Vagina (tissue), 2 donors: ENCODE measurements around the gene SEPTIN8.

Source experiments
- POLR2A ChIP-seq, 2 donors: fragments of 450-650 bp; IDR thresholded peaks; one replicate each; pipeline ENCODE4 v1.6.1; 2017; ENCODE audit warnings: antibody characterized with exemption in 2 of 2, mild to moderate bottlenecking in 2 of 2, moderate library complexity in 2 of 2
- POLR2AphosphoS5 ChIP-seq, 2 donors: sonication (generic); formaldehyde crosslinking; IDR thresholded peaks; one replicate each; pipeline ENCODE4 v1.9.0; 2017; ENCODE audit warnings: antibody characterized with exemption in 2 of 2, mild to moderate bottlenecking in 2 of 2, low read depth in 1 of 2; ENCODE audit not compliant: insufficient read depth in 1 of 2
- TF ChIP-seq, protein P1 (sequence below), 3 experiments: fragments of 450-650 bp in 2 of 3; fragments of 200-600 bp in 1 of 3; sonication (generic) in 1 of 3; IDR thresholded peaks; one replicate each; pipeline ENCODE4 v1.5.1; 2017 to 2019; ENCODE audit warnings: antibody characterized with exemption in 3 of 3, mild to moderate bottlenecking in 2 of 3, moderate library complexity in 2 of 3

DNA sequence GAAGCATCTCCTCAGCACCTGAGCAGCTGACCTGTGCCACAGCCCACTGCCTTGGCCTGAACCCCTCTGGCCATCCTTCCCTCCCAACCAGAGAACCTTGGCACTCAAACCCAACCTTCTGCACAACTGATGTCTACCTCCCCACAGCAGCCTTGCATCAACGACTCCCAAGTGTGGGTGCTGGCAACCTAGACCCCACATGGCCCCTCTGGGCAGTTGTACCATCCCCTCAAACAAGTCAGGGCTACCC, 10.3 kb downstream of the SEPTIN8 start:
- TF ChIP-seq, protein P1, sequence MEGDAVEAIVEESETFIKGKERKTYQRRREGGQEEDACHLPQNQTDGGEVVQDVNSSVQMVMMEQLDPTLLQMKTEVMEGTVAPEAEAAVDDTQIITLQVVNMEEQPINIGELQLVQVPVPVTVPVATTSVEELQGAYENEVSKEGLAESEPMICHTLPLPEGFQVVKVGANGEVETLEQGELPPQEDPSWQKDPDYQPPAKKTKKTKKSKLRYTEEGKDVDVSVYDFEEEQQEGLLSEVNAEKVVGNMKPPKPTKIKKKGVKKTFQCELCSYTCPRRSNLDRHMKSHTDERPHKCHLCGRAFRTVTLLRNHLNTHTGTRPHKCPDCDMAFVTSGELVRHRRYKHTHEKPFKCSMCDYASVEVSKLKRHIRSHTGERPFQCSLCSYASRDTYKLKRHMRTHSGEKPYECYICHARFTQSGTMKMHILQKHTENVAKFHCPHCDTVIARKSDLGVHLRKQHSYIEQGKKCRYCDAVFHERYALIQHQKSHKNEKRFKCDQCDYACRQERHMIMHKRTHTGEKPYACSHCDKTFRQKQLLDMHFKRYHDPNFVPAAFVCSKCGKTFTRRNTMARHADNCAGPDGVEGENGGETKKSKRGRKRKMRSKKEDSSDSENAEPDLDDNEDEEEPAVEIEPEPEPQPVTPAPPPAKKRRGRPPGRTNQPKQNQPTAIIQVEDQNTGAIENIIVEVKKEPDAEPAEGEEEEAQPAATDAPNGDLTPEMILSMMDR (IDR thresholded peaks at IDR 0.05): no peak
- TF ChIP-seq POLR2A (IDR thresholded peaks at IDR 0.05) (no peak), POLR2AphosphoS5 (IDR thresholded peaks at IDR 0.05; ENCODE audit: insufficient read depth in 1 of 2, low read depth in 1 of 2) (no peak)
